Measurements from ENCODE around the gene YY1.

- no peak for TF ChIP-seq MAX (IDR thresholded peaks at IDR 0.05; ENCODE audit: low read depth, low read length)
- TF ChIP-seq CTCF (IDR thresholded peaks at IDR 0.05; ENCODE audit: low read depth, low read length), result no peak
These were observed 47.2 kb upstream of the YY1 start for GRCh38 chr14:100191584-100192249.
